ENCODE results near the gene CALHM4.

The CALHM4 gene, protein sequence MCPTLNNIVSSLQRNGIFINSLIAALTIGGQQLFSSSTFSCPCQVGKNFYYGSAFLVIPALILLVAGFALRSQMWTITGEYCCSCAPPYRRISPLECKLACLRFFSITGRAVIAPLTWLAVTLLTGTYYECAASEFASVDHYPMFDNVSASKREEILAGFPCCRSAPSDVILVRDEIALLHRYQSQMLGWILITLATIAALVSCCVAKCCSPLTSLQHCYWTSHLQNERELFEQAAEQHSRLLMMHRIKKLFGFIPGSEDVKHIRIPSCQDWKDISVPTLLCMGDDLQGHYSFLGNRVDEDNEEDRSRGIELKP

DNA sequence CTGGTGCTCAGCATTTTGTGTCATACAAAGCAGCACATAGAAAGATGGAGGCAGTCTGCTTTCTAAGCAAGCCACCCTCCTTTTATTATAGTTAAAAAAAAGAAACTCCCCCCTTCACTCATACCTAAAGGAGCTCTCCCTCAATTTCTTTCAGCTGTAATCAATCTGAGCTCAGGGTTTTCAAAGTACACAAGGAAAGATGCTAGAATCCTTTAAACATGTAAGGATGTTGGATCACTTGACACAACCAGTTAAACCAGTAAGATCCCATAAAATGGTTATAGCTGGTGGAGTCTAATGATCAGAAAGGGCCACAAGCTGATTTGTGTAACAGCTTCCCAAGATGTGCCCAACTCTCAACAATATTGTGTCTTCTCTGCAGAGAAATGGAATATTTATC, at the start of gene CALHM4:
Gene CALHM4 (plus strand): TSS at position 301 of the 400 bp plus-strand sequence. CDS start 43 bp downstream, at position 344.
- no peak for DNase-seq

DNA sequence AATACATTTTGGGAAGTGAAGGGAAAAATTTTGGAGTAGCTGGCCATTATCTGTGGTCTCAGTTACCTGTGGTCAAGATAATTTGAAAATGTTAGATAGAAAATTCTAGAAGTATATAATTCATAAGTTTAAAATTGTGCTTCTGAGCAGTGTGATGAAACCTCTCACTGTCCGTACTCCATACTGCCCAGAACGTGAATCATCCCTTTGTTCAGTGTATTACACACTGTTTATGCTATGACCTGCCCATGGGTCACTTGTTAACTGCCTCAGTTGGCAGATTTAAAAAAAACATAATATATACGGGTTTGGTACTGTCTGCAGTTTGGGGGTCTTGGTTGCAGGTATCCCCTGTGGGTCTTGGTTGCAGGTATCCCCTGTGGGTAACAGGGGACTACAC, 46.2 kb upstream of the CALHM4 start:
- DNase-seq, result no peak

DNA sequence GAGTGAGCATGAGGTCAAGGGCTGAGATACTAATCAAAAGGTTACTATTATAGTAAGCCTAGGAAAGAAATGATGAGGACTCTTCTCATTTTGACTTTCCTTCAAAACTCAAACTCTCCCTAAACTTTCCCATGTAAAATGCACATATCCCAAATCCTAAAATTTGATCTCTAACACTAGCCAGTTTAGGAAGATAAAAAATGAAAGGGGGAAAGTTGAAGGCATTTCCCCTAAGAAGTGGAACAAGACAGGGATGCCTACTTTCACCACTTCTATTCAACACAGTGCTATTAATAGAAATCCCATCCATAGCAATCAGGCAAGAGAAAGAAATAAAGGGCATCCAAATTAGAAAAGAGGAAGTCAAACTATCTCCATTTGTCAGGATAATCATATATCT, 45.0 kb upstream of the CALHM4 start:
- no peak for DNase-seq

DNA sequence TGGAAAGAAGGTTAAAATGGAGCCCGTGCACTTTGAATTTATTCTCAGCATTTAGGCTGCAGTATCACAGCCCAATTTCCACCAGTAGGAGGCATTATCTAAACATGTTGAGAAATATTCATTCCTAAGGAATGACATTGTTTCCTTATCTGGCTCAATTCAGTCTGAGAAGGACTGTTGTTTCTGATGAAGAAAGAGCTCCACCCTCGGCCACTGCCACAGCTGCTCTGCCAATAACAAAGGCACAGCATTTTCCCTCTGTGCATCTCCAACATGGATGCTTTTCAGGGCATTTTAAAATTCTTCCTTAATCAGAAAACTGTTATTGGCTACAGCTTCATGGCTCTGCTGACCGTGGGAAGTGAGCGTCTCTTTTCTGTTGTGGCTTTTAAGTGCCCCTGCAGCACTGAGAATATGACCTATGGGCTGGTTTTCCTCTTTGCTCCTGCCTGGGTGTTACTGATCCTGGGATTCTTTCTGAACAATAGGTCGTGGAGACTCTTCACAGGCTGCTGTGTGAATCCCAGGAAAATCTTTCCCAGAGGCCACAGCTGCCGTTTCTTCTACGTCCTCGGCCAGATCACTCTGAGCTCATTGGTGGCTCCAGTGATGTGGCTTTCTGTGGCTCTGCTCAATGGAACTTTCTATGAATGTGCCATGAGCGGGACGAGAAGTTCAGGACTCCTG, 42.0 kb upstream of the CALHM4 start, which contains the start of gene CALHM5:
Gene CALHM5 (plus strand): TSS at position 216 of the 687 bp plus-strand sequence. CDS start 58 bp downstream, at position 274.
- DNase-seq, result no peak

DNA sequence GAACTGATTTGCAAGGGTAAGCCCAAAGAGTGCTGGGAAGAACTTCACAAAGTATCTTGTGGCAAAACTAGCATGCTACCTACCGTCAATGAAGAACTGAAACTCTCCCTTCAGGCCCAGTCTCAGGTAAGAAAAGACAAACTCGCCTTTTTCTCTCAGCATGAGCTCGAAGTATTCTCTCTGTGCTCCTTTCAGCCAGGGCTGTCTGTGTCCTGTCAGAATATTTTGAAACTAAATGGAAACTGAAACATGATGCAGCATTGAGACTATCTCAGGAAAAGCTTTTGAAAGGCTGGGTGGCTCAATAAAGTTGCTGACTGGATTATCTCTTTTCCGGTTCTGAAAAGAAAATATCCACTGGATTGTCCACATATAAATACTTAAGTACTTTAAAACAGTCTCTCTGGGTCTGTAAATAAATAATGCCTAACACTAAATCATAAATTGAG, 41.4 kb upstream of the CALHM4 start:
- DNase-seq, result no peak

DNA sequence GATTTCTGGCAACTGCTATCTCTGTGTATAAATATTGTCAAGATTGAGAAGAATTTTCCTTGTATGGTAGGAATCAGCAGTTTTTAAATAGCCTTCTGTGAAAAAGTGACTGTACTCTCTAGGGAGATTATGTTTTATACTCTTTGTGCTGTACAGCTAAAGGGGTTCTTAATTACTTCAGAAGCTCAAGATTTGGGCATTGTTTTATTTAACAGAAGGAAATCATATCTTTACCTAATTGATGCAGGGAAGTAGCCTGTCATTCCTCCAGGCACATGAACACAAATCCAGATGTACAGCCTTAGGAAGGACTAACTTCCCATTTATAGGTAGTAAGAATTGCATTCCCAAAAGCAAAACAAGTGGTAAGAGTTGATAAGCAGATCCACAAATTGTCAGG, 40.8 kb upstream of the CALHM4 start:
- no peak for DNase-seq

DNA sequence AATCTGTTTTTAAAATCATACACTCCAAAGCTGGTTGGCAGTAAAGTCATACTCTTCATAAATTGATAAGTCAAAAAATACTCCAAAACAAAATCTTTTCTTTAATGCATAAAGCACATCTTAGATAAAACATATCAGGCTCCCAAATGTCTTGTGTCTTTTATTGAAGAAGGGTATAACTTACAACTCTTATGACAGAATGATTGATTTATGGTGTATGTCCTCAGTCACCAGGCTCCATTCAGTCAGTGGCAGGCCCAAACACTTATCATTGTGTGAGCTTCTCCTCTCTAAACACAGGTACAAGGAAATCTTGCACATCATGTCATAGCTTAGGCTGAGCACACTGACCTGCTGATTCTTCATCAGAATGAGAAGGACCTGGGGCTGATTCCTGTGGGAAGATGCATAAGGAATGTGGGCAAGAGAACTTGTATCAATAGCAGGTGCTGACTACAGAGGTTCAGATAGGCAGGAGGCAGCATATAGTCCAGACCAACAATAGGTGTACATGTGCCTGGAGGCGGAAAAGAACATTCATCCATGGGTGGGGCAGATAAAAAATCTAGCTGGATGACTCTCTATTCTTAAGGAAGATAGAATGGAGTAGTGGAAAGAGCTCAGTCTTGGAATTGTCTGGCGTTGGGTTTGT, 40.2 kb upstream of the CALHM4 start:
- DNase-seq, result no peak

DNA sequence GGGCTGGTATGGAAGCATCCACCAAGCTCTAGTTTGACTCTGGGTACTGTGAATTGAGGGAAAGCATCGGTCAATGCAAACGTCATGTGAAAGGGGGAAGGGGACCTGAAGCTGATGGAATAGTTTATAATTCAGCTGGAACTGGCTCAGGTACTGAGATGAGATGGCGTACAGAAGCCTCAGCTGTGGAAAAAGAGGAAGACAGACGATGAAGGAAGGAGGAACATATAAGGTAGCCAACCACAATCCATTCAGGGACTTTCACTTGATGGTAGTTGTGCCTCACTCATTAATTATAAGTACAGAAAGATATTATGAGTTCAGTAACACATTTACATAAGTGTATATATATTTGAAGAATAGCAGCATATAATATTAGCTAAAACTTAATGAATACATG, 39.4 kb upstream of the CALHM4 start:
- no peak for DNase-seq

DNA sequence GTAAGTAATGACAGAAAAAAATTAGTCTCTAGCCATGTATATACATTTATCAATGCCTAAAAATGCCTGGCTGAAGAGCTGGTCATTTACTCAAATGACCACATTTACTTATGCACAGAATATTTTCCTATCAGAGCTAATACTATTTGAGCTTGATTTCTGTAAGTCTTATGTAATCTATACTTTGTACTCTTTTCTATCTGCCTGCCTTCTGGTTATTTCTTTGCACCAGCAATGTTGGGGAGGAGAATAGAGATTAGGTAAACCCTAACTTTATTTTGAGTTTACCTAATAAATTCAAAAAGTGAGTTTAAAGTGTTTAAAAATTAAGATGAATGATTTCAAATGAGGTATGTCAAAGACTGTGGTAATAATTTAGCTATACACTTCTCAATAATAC, 38.4 kb upstream of the CALHM4 start:
- DNase-seq, result no peak

DNA sequence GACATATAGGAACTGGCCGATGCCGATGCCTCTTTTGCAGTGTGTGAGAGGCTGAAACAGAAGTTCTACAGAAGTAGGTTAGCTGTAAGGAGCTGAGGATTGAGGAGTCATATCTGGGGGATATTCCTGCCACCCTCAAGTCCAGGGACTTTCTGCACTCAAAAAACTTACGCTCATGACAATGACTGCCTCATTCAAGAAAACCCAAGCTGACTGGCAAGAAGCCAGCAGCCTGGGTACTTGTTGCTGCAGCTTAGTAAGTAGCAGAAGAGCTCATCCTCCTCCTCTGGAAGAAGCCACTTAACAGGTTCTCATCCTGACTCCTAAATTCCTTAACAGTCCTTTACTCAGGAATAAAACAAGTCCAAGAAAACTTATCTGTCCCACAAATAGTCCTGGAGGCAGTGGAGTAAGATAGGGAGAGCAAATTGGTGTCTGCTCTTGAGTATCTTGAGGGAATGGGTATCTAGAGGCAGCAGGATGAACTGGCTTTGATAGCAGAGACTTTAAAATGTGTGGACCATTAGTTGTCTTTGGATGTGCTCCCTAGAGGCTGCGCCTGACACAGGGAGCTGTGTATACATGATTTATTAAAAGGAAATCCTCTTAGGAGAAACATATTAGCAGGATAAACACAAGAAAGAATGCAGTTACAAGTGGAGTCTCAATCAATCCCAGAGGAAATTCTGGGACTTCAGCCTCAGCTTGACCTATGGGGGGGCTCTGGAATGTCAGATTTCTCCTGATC, 34.8 kb upstream of the CALHM4 start:
- no peak for DNase-seq

DNA sequence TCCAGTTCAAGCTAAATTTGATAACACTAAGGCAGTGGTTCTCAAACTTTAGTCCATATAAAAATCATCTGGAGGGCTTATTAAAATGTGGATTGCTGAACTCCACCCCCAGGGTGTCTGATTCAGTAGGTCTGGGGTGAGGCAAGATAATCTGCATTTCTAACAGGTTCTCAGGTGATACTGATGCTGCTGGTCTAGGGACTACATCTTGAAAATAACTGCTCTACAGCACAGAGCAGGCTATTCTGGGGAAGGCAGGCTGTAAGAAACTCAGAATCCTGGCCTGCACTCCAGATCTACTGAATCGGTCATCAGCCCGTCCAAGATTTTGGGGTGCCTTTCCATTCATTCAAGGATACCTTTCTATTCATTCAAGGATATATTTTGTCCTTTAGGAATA, 30.7 kb upstream of the CALHM4 start:
- no peak for DNase-seq

DNA sequence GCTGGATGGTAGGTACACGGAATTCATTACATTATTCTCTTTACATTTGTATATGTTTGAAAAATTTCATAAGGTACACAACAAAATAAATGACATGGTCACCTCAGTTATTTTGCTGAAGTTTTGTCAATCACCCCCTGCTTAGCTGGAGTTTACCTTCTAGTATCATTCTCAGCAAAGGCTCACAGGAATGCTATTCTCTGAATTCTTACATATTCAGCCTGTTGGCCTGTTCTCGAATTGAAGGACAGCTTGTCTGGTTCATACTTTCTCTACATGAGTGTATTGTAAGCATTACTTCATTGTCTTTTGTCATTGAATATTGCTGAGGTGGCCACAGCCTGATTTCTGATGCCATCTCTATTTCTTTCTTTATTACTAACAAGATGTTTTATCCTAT, 29.3 kb upstream of the CALHM4 start:
- DNase-seq, result no peak

DNA sequence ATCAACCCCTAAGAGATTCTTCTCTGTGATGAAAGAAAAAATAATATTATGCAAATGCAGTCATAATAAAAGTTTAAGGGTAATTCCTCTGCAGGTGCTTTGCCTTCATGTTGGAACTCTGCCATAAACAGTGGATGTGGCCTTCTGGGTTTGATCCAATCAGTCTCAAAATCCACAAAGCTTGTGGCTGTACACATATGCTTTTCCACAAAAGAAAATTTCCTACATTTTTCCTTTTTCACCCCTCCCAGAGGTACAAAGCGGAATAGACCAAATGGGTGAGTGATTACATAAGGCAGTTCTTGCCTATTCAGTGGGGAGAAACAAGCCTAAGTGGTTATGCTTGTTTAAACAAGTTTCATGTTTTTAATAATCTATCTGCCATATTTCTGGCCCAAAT, 25.4 kb upstream of the CALHM4 start:
- DNase-seq, result no peak

DNA sequence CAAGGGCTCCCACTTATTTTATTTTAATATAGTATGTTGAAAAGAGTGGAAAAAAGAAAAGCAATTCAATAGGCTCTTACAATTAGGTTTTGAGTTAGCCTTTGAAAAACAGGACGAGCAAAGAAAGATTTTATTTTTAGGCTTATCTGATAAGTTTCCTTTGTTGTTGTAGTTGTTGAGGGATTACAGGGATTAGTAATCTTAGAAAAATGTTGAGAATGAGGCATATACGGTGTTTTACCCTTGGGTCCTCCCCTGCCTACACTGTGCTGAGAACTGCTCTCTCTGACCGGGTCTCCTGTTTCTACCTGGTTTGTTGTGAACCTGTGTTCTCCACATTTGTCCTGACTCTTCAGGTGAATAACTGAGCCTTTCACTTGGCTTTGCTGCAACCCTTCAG, 24.8 kb upstream of the CALHM4 start:
- no peak for DNase-seq

DNA sequence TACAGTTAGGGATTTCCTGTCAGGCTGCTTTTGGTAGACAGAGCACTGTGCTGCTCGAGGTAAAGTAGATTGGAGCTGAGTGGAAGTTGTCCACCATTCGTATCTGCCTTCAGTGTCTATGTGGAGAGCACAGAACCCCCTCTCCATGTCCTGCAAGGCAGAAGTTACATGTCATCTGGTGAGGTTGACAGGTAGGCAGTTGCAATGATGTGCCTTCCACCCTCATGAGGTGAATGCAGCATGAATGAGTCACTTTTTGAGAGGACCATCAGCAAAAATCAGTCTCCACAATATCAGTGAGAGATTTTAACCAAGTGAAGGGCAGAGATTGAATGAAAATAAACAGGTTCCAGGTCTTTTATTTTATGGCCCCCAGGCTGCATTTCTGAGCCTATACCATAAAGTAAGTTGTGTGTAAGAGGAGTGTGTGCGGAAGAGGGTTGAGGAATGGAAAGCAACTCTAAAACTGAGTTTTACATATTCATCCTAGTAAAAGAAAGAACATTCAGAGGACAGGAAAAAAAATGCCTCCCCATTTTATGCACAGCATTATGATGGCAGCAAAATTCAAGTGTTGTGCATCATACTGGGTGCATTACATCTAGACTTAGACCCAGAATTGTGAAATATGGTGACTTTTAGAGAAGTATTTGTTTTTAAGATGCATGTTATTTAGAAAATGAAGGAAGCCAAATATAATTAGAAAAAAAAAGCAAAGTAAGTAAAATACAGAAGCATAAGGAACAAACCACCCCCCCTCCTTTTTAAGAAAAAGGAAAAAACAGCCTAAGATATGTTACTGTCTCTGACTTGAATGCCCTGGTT, 23.9 kb upstream of the CALHM4 start:
- DNase-seq, result no peak

DNA sequence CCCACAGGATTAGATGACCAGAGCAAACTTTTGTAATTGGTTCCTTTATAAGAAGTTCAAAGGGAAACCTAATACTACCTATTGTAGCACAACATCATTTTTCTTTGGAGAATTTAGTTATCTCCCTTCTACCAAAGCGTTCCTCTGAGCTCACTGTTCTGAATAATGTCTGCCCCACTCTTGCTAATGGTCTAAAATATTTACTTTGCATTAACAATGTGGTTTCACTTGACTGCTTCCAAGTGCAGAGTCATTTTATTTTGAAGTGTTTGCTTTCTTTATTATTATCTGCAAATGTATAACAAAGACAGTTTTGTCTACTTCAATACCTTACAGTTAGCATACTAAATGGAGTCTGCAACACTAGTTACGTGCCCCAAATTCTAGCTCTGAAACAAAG, 23.1 kb upstream of the CALHM4 start:
- DNase-seq, result no peak

DNA sequence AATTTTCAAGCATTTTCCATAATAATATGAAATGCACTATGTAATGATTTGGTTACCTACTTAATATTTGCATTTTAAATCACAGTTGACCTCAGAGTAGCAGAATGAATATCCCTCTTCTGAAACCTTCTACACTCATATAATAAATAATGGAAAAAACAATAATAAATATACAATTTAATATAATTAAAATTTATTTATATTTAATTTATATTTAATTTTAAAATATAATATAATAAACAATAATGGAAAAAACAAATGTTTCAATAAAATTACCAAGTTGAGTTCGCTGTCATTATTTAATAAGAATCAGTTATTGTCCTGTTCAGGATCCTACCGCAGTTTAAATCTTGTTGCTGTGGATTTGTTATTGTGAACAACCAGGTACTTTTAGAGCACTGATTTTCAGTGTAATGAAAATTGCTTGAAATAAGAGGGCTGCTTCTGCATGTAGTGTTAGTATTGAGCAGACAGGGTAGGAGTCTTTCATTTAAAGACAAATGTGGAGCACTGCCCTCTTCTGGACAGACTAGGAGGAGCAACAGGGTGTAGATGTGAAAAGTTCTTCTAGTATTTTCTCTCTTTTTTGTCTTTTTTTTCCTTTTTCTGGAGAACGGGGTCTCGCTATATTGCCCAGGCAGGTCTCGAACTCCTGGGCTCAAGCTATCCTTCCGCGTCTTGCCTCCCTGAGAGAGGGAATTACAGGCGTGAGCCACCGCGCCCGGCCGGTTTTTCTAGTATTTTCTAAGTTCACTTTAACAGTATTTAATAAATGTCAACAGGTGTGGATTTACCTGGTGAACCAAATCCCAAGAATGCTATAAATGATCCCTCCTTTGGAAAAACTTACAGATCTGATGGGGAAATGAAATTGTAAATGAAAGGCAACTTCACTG, 21.6 kb upstream of the CALHM4 start:
- DNase-seq, result peak; percentile 79

DNA sequence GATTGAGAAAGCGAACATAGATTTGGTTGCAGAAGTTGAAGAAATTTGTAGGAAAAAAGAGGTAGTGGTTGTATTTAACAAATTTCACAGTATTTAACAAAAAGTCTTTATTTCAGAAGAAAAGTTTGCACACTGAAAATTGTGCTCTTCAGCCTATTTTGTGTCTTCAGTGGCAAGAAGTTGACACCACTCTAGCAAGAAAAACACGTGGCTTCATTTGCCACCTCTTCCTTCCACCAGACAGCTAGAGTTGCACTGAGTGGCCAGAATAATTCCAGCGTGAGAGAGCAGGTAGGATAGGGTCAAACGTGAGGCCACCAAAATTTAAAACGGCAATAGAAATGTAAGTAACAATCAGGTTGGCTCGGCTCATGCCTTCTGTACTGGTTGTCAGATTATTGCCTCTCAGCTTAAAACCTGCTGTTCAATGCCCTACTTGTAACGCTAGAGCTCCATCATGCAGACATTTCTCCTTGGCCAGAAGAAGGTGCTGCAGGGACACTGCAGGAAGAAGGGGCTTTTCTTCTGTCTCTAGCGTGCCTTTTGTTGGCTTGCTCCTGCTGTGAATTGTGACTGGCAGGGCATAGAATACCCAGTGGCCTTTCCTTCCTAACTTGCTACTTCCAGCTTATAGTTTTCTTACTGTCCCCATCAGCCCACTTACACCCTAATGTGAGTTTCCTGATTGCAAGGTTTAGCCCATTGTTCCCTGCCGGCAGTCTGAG, 20.2 kb upstream of the CALHM4 start:
- DNase-seq, result no peak

DNA sequence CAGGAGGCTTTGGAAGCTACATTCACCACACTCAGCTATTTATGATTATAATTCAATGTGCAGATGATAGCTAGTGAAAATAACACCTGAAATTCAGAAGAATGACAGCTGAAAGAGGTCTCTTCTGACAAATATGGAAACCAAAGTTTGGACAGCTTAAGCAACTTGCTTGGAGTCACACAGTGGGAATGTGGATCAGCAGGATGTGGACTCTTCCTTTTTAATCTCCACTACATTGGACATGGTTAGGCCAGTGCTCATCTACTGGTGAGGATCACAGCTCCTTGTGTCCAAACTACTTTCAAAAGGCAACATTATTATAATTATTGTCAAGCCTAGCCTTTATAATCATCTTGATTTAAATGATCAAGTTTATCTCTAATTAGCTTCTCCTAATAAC, 18.4 kb upstream of the CALHM4 start:
- DNase-seq, result no peak

DNA sequence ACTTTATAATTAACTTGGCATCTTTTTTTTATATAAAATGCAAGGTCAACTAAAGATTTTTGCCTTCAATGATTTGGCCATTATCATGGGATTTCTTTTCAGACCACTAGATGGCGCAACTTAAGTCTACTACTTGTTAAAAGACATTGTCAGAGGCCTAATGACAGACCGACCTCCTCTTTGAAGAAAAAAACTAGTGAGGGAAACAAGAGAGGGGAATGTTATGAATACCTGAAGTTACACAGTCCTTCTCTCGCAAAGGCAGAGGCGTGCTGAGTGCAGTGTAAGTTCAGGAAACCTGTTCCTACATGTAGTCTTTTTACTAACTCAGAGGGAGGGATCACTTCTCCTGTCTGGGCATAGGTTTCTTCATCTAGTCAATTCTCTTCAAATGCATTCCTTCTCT, 17.3 kb upstream of the CALHM4 start:
- DNase-seq, result no peak

DNA sequence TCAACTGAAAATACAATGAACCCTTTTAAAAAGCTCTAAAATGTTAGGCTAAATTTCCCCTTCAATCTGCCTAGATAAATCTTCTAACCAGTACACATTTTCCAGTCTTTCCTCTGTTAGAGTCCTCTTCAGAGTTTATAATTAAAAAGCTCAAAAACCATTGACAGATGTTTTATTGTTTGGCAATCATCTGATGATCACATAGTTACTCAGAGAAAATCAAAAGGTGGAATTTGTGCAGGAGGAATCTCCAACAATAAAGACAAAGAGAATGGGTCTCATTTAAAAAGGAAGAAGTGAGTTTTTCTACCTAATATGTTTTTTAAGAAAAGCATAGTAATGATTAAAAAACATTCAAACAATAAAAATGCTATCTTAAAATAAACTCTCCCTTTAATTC, 11.1 kb upstream of the CALHM4 start:
- DNase-seq, result no peak

Data from activated effector memory CD4-positive, alpha-beta T cell treated with anti-CD3 and anti-CD28 coated beads, Interleukin-2, amount 50 U/mL, for 16 hours (primary cell).